DMS 273 (cell line): ENCODE results near the gene LGALS4.
"Not testable (repeated sequence)": the region's sequence is repeated elsewhere in the genome, so short reads cannot be mapped to it uniquely, and the experiment has no call there.

Experiments used
- DNase-seq: peaks from one replicate; lab custom pipeline; 2025; ENCODE audit not compliant: unreplicated experiment; lab: John Stamatoyannopoulos, UW

LGALS4 gene

DNA sequence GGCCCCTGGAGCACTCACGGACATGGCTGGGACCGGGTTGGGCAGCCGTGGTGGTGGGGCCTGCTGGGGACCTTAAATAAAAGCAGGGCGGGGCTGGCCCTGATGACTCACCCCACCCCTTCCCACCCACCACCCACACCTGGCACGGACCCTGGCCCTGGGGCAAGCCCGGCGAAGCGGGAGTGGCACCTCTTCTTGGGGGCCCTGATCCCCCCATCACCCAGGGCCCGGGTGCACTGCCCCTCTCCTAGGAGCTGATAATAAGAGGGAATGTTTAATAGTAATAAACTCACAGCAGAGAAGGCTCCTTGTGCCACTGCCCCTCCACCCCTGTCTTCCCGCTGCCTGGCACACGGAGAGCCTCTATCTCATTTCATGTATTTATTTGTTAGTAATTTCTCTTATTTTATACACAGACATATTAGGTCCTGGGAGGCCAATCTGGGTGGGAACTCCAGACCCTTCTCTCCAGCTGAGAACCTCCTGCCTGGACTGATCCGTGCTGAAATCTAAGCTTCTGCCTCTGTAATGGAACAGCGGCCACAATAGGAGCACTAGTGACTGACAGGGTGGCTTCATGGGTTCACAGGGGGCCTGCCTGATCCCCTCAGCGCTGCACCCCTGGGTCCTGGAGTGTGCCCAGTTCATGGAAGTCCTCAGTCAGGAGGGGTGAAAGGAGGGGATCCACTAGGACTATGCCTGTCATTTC, 39.1 kb downstream of the LGALS4 start, which contains the start of gene LGALS7:
TSS of gene LGALS7 (minus strand) at position 49 of the 709 bp plus-strand sequence. CDS start at position 24, 25 bp downstream.
- no peak for DNase-seq

DNA sequence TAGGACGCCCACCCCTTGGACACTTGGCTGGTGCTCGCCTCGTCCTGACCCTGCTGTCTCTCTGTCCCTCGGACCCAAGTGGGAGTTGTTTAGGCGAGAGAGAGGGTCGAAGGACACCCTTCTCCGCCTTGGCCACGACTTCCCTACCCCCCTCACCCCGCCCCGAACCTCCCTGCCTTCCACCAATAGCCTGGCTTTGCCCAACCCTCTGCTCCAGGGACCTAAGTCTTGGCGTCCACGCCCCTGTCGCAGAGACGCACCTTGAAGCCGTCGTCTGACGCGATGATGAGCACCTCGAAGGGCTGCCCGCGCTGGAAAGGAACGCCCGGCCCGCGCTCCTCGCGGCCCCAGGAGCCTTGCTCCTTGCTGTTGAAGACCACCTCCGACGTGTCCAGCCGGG, 41.2 kb downstream of the LGALS4 start:
- DNase-seq, result not testable (repeated sequence)

DNA sequence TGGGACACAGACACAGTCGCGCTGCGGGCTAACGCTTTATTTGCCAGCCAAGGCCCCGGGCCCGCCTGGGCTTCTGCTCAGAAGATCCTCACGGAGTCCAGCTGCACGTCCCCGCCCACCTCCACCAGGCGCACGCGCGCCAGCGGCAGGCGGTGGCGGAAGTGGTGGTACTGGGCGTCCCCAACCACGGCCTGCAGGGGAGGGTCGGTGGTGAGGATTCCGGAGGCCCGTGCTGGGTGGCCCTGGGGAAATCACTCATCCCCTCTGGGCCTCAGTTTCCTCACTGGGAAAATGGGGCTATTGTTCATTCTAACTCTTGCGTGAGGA, 41.8 kb downstream of the LGALS4 start:
- not testable (repeated sequence) for DNase-seq

DNA sequence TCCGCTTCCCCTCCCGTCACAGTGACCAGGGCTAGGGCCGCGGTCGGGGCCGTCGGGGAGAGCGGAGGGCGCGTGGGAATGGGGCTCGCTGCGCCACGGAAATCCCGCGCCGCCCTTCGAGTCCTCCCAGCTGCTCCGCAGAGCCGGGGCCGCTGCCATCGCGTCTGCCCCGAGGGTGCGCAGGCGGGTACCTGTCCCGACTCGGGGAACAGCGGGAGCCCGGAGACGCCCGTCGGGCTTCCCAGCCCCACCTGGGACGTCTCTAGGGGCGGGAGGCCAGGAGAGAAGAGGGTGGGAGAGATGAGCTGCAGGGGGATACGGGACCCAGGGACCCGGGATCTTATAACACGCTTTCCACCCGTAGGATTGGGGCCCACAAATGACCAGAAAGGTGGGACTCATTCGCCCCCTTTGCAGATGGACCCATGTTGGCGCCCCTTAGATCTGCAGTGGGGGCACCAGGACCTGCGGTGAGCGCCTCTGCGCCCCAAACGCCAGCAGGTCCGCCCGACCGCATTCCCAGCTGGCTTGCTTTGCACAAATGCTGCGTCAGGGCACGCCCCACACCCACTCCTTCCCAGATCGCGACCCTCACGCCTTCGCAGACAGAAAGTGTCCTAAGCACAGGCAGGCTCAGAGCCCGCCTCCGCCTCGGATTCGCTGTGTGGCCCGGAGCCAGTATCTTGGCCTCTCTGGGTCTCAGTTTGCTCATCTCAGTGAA, 42.4 kb downstream of the LGALS4 start:
- DNase-seq, result not testable (repeated sequence)

DNA sequence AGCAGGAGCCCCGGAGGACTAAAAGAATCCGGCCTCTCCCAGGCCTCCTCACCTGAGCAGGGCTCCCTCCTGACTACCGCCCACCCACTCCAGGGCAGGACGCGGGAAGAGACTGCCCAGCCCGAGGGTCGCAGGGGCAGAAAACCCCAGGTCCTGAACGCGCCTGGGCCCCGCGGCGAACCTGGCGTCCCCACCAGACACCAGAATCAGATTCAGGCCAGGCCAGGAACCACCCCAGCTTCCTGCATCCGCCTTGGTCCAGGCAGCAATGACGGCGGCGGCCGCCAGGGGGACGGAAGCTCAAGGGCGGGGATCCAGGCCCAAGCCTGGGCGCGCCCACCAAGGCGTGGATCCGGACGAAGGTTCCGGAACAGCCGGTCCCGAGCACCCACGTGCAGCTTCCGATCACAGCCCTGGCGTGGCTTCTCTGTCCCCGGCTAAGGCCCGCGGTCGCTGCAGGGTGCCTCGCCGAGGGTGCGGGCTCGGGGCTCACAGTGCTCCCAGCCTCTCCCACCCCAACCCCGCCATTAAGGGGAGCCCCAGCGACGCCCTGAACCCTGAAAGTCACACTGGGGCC, 43.0 kb downstream of the LGALS4 start:
- peak; percentile 68 for DNase-seq

DNA sequence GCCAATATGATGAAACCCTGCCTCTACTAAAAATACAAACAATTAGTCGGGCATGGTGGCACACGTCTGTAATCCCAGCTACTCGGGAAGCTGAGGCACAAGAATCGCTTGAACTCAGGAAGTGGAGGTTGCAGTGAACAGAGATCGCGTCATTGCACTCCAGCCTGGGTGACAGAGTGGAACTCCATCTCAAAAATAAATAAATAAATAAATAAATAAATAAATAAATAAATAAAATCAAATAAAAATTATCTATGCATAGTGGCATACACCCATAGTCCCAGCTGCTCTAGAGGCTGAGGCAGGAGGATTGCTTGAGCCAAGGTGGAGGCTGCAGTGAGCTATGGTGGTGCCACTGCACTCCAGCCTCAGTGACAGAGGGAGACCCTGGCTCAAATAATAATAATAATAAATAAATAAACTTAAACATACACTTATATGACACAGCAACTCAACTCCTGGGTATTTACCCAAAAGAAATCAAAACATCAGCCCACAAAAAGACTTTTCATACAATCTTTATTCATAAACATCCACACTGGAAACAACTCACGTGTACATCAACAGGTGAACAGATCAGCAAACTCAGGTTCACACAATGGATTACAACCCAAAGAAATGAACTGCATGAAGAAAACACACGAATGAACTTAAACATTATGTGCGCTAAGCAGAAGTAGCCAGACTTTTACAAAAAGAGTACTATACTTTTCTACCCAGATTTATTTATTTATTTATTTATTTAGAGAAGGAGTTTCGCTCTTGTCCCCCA, 46.3 kb downstream of the LGALS4 start:
- no peak for DNase-seq

DNA sequence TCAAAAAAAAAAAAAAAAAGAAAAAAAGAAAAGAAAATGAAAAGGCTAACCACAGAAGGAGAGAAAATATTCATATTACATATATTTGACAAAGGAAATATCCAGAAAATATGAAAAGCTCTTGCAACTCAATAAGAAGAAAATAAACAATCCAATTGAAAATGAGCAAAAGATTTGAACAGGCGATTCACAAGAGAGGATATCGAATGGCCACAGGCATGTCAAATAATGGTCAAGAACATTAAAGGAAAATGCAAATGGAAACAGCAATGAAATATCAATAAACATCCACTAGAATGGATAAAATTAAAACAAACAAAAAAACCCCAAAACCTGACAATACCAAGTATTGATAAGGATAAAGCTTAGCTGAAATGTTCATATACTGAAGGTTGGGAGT, 47.5 kb downstream of the LGALS4 start:
- DNase-seq, result no peak

DNA sequence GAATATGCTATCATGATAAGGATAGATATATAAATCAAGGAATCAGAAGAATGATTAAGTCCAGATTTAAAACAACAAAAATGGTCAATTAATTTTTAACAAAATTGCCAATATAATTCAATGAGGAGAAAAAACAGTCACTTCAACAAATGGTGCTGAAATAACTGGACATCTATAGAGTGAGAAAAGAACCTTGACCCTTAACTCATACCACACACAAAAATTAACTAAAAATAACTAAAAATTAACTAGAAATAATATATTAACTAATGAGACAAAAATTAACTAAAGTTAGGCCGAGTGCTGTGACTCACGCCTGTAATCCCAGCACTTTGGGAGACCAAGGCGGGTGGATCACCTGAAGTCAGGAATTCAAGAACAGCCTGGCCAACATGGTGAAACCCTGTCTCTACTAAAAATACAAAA, 48.9 kb downstream of the LGALS4 start:
- DNase-seq, result no peak

DNA sequence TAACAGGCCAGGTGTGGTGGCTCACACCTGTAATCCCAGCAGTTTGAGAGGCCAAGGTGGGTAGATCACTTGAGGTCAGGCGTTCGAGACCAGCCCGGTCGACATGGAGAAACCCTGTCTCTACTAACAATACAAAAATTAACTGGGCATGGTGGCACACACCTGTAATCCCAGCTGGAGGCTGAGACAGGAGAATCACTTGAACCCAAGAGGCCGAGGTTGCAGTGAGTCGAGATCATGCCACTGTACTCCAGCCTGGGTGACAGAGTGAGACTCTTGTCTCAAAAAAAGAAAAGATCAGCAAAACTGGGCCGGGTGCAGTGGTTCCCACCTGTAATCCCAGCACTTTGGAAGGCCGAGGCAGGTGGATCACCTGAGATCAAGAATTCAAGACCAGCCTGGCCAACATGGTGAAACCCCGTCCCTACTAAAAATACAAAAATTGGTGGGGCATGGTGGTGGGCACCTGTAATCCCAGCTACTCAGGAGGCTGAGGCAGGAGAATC, 50.8 kb downstream of the LGALS4 start:
- not testable (repeated sequence) for DNase-seq

DNA sequence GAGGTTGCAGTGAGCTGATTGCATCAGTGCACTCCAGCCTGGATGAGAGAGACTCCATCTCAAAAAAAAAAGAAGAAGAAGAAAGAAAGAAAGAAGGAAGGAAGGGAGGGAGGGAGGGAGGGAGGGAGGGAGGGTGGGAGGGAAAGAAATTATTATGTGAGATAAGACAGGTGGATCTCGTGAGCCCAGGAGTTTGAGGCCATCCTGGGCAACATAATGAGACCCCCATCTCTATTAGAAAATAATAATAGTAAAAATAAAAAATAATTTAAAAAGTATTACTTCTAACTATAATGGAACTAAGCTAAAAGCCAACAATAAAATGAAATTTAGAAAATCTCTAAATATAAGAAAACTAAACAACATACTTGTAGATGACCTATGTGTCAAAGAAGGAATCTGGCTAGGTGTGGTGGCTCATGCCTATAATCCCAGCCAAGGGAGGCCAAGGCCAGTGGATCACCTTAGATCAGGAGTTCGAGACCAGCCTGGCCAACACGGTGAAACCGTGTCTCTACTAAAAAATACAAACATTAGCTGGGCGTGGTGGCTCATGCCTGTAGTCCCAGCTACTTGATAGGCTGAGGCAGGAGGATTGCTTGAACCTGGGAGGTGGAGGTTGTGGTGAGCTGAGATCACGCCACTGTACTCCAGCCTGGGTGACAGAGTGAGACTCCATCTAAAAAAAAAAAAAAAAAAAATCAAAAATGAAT, 51.8 kb downstream of the LGALS4 start:
- DNase-seq, result not testable (repeated sequence)

DNA sequence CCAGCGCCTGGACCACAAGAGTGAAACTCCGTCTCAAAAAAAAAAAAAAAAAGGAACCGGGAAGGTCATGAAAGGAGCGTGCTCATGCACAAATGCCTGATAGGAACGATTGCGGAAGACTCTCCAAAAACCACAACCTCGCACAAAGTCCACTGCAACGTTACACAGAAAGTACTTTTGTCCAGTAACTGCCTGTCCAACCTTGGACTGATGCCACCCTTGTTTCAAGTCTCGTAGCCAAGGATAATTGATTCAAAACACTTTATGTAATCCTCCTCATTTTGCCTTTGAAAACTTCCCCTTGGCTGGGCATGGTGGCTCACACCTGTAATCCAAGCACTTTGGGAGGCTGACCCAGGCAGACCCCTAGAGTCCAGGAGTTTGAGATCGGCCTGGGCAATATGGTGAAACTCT, 53.1 kb downstream of the LGALS4 start:
- no peak for DNase-seq

DNA sequence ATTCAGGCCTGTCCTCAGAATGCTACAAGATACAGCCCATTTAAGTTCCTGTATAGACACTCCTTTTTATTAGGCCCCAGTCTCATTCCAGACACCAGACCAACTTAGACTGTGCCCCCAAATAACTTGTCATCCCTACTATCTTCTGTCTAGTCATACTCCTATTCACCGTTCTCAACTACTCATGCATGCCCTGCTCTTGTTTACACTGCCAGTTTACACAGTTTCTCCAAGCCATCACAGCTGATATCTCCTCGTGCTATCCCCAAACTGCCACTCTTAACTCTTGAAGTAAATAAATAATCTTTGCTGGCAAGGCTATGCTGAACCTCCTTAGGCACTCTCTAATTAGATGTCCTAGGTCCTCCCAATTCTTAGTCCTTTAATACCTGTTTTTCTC, 58.5 kb downstream of the LGALS4 start:
- not testable (repeated sequence) for DNase-seq

DNA sequence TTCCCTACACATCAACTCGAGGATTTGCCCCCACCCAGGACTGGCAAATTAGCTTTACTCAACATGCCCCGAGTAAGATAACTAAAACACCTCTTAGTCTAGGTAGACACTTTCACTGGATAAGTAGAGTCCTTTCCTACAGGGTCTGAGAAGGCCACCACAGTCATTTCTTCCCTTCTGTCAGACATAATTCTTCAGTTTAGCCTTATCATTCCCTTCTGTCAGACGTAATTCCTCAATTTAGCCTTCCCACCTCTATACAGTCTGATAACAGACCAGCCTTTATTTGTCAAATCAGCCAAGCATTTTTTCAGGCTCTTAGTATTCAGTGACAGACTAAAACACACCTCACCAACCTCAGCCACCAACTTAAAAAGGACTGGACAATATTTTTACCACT, 59.0 kb downstream of the LGALS4 start:
- not testable (repeated sequence) for DNase-seq
